NT2/D1 (cell line): ENCODE results near the gene PRSS50.

Experiments used
- SUZ12 ChIP-seq: IDR thresholded peaks from 2 replicates; pipeline ENCODE4 v1.6.1; 2011; ENCODE audit not compliant: insufficient read length, insufficient read depth; ENCODE audit errors: extremely low read depth
- YY1 ChIP-seq: IDR thresholded peaks from 2 replicates; pipeline ENCODE4 v1.6.1; 2011; ENCODE audit not compliant: insufficient read length, insufficient read depth
- ZNF274 ChIP-seq: IDR thresholded peaks from 2 replicates; pipeline ENCODE4 v1.6.1; 2011; ENCODE audit warnings: mild to moderate bottlenecking, low read depth, low read length

DNA sequence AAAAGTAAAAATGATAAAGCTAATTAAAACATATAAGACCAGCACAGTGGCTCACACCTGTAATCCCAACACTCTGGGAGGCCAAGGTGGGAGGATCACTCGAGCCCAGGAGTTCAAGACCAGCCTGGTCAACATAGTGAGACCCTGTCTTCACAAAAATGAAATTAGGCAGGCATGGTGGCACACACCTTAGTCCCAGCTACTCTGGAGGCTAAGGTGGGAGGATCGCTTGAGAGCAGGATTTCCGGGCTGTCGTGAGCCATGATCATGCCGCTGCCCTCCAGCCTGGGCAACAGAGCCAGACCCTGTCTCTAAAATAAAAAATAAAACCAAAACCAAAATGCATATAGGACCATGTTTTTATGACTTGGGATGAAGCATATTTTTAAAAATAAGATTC is 4.8 kb upstream of the PRSS50 start:
- no peak for TF ChIP-seq ZNF274
- no peak for TF ChIP-seq YY1
- TF ChIP-seq SUZ12, result no peak
